Right renal cortex interstitium (tissue), 3 donors: ENCODE results near the gene HRAS. TPM values are rescaled to one million over a fixed set of nuclear protein-coding genes. Genes with fewer than 3 reads are reported as not detected.

ENCODE experiments used
- DNase-seq, 3 donors: peaks; one replicate each; pipeline ENCODE4 v3.0.0-alpha.2; 2013; ENCODE audit warnings: low read depth in 3 of 3, low spot score in 2 of 3
- polyA plus RNA-seq, 3 donors: library from polyadenylated mRNA; unstranded; fragments of 120-200 nt; gene quantifications; one replicate each; pipeline ENCODE4 v1.2.1, GENCODE V29; 2013; ENCODE audit not compliant: insufficient read length in 3 of 3

The HRAS gene
- polyA plus RNA-seq, 3 donors: 36.8 to 44.5 (median 39.2) TPM

- DNase-seq: no peak
Measured at GRCh38 chr11:554428-555226, 19.3 kb upstream of the HRAS start.

- DNase-seq: no peak
Measured at GRCh38 chr11:553988-554340, 18.6 kb upstream of the HRAS start.

- no peak for DNase-seq
Measured at GRCh38 chr11:553083-553987, 18.0 kb upstream of the HRAS start.

DNA sequence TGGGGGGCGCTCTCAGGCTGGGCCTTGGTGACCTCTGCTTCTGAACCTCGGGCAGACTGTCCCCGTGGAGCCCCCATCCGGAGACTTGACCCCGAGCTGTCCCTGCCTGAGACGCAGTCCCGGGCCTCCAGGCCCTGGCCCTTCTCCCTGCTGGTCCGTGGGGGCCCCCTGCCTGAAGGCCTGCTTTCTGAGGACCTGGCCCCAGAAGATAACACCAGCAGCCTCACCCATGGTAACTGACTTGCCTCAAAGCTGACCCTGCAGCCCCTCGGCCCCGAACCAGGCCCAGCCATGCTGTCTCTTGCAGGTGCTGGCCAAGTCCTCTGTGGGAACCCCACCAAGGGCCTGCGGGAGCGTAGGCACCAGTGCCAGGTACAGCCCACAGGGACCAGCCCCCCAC is 16.2 kb upstream of the HRAS start:
- no peak for DNase-seq

GRCh38 chr11:551131-551530 is 15.8 kb upstream of the HRAS start:
- DNase-seq: no peak

GRCh38 chr11:550746-551085 is 15.3 kb upstream of the HRAS start:
- DNase-seq: no peak

GRCh38 chr11:550021-550745 is 14.8 kb upstream of the HRAS start:
- DNase-seq: no peak

- no peak for DNase-seq
Measured at GRCh38 chr11:548700-549603, 13.6 kb upstream of the HRAS start.

DNA sequence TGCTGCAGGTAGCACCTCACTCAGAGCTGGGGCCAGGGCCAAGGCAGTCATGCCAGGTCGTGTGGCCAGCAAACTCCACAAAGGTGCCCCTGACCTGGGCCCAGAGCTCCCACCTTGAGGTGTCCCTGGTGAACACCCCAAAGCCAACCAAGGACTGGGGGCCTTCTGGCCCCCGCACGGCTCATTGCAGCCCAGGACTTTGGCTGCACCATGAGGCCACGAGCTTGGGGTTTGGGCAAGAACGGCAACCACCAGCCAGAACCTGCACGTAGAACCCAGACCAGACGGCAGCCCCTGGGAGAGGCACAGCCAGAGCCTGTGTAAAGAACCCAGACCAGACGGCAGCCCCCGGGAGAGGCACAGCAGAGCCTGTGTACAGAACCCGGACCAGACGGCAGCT is 9.8 kb upstream of the HRAS start:
- DNase-seq: no peak

DNA sequence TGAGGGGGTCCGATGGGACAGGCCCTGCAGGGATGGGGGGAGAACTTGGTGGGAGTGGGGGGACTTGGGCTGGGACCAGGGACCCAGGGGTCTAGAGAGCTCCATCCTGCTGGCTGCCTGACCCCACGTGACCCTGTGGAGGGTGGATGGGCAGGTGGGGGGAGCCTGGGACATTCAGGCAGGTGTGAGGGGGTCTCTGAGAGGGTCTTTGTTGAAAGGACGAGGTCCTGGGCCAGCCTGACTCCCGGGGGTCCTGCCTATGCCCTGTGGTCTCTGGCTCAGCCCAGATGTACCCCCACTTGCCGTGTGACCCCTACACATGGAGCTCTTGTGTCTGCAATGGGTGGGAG is 9.4 kb upstream of the HRAS start:
- no peak for DNase-seq

- no peak for DNase-seq
Measured at GRCh38 chr11:541433-541885, 6.1 kb upstream of the HRAS start.

DNA sequence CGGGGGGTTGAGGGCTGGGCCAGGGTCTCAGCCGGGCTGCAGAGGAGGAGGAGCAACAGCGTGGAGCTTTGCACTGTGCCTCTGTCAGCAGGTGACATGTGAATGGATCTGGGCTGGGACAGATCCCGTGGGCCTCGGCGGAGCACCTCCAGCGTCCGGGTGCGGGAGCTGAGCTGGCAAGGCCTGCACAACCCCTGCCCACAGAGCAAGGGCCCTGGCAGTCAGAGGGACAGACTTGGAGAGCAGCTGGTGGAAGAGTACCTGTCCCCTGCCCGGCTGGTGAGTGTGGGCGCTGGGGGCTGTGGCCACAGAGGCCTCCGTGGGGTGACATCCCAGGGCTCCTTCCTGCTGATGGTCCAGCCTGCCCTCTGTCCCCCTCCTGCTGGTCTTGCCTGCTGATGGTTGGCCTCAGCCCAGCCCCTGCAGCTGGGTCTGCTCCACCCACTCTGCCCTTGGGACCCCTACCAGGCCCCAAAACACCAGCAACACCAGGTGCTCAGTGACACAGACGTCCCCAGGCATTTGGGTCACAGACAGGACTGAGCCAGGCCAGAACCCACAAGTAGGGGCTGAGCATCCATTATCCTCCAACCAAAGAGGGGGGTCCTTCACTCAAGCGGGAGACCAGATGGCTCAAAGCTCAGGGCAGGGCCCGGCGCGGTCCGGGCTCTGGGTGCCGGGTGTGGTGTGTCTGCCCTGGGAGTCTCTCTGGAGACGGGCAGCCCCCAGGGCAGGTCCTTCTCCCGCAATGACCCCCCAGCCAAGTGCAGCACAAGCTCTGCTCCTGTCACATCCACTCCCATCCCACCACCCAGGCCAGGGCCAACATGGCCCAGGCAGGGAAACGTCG is 5.4 kb upstream of the HRAS start:
- no peak for DNase-seq

DNA sequence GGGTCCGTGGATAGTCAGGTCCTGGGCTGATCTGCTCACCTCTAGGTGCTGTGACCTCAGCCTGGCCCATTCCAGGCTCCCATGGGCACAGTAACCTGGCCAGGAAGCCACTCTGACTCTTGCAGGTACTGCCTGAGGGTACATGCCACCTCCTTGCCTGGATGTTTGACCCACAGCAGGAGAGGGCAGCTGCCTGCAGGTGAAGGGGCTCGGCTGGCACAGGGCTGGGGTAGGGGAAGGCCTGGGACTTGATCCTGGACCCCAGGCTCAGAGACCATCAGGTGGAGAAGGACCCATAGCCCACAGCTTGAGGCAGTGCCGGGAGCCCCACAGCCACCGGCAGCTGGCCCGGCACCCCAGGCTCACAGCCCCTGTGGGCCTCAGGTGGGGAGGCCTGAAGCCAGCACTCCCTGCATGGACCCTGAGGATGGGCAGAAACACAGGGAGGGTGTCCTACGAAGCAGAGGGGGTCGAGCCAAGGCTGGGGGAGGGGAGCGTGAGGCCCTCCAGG is 4.7 kb upstream of the HRAS start:
- no peak for DNase-seq

- DNase-seq: no peak
Measured at GRCh38 chr11:538431-539051, 3.2 kb upstream of the HRAS start.

DNA sequence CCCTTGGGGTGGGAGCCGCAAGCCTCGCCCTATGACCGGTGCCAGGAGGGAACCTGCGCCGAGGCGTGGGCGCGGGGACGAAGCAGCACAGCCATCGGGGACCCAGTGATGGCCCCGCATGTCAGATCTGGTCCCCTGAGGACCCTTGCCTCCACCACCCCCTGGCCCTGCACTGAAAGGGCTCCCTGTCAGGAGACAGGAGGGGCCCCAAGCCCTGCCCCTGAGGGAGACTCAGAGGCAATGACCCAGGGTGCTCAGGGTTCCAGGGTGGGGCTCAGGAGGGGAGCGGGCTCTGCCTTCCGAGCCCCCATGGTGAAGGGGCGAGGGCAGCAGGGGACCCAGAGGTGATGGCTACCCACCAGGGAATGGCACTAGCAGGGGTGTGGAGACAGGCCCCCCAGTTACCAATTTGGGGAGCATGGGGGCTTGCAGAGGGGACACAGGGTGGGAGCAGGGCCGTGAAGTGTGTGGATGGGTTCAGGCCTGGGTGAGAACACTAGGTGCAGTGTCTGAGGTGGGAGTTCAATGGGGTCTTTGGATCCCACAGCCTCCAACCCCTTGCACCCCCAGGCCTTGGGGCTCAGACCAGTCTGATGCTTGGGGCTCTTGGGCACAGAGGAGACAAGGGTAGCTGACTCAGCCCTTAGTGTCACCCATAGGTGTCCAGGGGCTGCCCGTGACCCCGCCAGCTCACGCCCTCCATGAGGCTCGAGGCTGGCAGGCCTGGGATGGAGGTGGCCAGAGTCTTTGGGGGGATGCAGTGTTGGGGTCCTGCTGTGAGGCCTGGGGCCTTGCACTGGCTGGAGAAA is 2.5 kb upstream of the HRAS start:
- no peak for DNase-seq

DNA sequence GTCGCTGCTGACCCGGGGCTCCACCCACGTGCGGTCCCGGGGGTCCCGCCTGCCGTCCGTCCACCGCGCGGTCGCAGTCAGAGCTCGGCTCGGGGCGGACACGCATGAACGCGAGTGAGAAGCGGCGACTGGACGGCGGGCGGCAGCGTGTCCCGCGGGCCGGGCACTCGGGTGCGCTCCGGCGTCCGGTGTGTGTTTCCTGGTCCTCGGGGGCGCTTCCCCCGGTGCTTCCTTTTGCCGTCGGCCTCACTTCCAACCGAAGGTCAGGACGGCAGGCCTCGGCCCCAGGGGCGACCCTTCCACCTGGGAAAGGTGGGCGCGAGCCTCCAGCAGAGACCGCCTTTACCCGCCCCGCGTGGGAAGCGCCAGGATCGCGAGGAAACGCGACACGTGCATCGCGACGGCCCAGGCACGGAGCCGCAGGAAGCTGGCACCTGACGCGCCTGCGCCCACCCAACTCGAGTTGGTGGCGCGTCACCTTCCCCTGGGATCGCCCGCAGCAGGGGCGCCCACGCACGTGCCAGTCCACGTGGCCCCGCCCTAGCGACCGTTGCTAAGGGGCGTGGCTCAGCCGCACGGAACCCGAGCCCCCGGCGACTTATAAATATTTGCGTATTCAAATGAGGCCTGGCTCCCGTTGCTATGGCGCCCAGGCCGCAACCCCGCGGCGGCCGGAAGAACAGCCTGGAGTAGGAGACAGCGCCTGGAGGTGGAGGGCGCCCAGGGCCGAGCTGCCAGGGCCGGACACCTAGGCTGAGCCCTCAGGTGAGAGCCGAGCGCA is 1.7 kb upstream of the HRAS start, which contains the start of gene LRRC56:
LRRC56 (plus strand) TSS at position 687 of the 781 bp plus-strand sequence. CDS start 3,158 bp downstream, outside the sequence.
- no peak for DNase-seq

GRCh38 chr11:535210-535518 is 212 bp downstream of the HRAS start:
- no peak for DNase-seq
